Endothelial cell (in vitro differentiated cells): ENCODE measurements around the gene NSD2. TPM values are rescaled to one million over a fixed set of nuclear protein-coding genes. Genes with fewer than 3 reads are reported as not detected.

Experiments used
- DNase-seq: peaks from one replicate; pipeline ENCODE4 v3.0.0; 2021; ENCODE audit warnings: low spot score
- H3K27ac Mint-ChIP-seq: one replicate; pipeline ENCODE4 v1.8.0; 2021; ENCODE audit warnings: mixed read lengths, inconsistent platforms; ENCODE audit not compliant: unreplicated experiment
- H3K27me3 Mint-ChIP-seq: one replicate; pipeline ENCODE4 v1.8.0; 2021; ENCODE audit warnings: mild to moderate bottlenecking, moderate library complexity, mixed read lengths, inconsistent platforms; ENCODE audit not compliant: unreplicated experiment
- H3K36me3 Mint-ChIP-seq: one replicate; pipeline ENCODE4 v1.8.0; 2021; ENCODE audit warnings: mild to moderate bottlenecking, low read depth, mixed read lengths, inconsistent platforms; ENCODE audit not compliant: unreplicated experiment
- H3K4me1 Mint-ChIP-seq: one replicate; pipeline ENCODE4 v1.8.0; 2021; ENCODE audit warnings: mild to moderate bottlenecking, mixed read lengths, inconsistent platforms; ENCODE audit not compliant: unreplicated experiment
- H3K4me3 Mint-ChIP-seq: one replicate; pipeline ENCODE4 v1.8.0; 2021; ENCODE audit warnings: mild to moderate bottlenecking, mixed read lengths, inconsistent platforms; ENCODE audit not compliant: unreplicated experiment
- H3K9me3 Mint-ChIP-seq: one replicate; pipeline ENCODE4 v1.8.0; 2021; ENCODE audit warnings: mixed read lengths, inconsistent platforms; ENCODE audit not compliant: unreplicated experiment
- total RNA-seq: library from RNA; stranded (reverse); fragmentation: NEBNext Ultra II Directional; extraction: Animal tissue kit (Norgen Biotek cat#: 25700); gene quantifications from one replicate; pipeline ENCODE4 v1.2.1, GENCODE V29; 2021; ENCODE audit not compliant: unreplicated experiment
- TF ChIP-seq, protein P1 (sequence below): fragments of 200-600 bp; sonication (generic); IDR thresholded peaks from one replicate; pipeline ENCODE4 v1.5.0; 2021; ENCODE audit warnings: antibody characterized with exemption; ENCODE audit not compliant: unreplicated experiment

Gene NSD2
- total RNA-seq, 1 donor from 2014 or later, result 93.5 TPM

GRCh38 chr4:1971456-1972200, 100.4 kb downstream of the NSD2 start:
- peaks cover 12% of the 10 kb centered on the region for H3K27me3 Mint-ChIP-seq
- no peaks in the 10 kb centered on the region for H3K9me3 Mint-ChIP-seq
- peaks cover 8% of the 10 kb centered on the region for H3K4me1 Mint-ChIP-seq
- peaks cover 36% of the 10 kb centered on the region for H3K36me3 Mint-ChIP-seq
- H3K27ac Mint-ChIP-seq, result peak overlapping the region; percentile 6
- H3K4me3 Mint-ChIP-seq, result no peak overlapping the region
- TF ChIP-seq, protein P1, sequence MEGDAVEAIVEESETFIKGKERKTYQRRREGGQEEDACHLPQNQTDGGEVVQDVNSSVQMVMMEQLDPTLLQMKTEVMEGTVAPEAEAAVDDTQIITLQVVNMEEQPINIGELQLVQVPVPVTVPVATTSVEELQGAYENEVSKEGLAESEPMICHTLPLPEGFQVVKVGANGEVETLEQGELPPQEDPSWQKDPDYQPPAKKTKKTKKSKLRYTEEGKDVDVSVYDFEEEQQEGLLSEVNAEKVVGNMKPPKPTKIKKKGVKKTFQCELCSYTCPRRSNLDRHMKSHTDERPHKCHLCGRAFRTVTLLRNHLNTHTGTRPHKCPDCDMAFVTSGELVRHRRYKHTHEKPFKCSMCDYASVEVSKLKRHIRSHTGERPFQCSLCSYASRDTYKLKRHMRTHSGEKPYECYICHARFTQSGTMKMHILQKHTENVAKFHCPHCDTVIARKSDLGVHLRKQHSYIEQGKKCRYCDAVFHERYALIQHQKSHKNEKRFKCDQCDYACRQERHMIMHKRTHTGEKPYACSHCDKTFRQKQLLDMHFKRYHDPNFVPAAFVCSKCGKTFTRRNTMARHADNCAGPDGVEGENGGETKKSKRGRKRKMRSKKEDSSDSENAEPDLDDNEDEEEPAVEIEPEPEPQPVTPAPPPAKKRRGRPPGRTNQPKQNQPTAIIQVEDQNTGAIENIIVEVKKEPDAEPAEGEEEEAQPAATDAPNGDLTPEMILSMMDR, result no peak
- no peak for DNase-seq

DNA sequence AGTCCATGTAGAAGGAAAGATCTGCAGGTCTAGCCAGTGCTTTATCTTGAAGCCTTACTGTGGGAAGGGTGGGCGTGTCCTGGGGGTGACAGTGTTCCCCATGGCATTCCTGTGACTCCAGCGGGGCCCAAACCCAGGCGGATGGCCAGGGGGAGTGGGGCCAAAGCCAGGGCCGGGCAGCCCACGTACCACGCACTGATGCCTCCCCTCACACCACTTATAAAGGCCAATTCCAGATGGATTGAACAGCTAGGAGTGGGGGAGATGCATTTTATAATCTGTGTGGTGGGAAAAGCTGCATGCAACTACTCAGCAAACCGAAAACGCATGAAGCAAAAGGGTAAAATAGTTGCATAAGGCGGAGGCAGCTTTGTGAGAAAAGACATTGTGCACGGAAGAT, 101.2 kb downstream of the NSD2 start:
- H3K27ac Mint-ChIP-seq, result no peak overlapping the region

GRCh38 chr4:1973218-1973617, 102.0 kb downstream of the NSD2 start:
- no peak overlapping the region for H3K27ac Mint-ChIP-seq
- peaks cover 13% of the 10 kb centered on the region for H3K27me3 Mint-ChIP-seq
- H3K4me3 Mint-ChIP-seq, result no peak overlapping the region
- H3K36me3 Mint-ChIP-seq, result peaks cover 32% of the 10 kb centered on the region
- H3K9me3 Mint-ChIP-seq, result no peaks in the 10 kb centered on the region
- TF ChIP-seq, protein P1, result no peak
- H3K4me1 Mint-ChIP-seq, result no peaks in the 10 kb centered on the region
- no peak for DNase-seq

More for the DNA sequence above, 101.2 kb downstream of the NSD2 start:
- Mint-ChIP-seq H3K36me3 (peaks cover 36% of the 10 kb centered on the region), H3K9me3 (no peaks in the 10 kb centered on the region), H3K4me3 (no peak overlapping the region), H3K27me3 (peaks cover 15% of the 10 kb centered on the region), H3K4me1 (peaks cover 6% of the 10 kb centered on the region)
- DNase-seq, result no peak
- TF ChIP-seq, protein P1, result no peak

DNA sequence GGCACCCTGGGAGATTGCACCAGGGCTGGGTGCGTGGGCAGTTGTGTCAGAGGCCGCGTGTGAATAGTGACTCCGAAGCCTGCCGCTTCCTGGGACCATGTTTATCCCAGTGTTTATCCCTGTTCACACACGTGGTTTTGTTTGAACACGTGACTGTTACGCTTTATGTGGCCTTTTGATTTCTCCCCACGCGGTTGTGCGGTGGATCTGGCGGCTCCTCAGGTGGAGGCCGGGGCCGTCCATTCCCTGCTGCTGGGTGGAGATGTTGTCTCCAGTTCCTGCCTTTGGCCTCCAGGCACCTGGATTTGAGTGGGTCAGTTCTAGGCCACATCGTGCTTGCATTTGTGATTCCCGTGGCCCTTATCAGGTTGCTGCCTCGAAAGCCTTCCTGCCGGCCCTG, 102.5 kb downstream of the NSD2 start:
- H3K4me3 Mint-ChIP-seq, result no peak overlapping the region
- TF ChIP-seq, protein P1, result no peak
- H3K27ac Mint-ChIP-seq, result no peak overlapping the region
- peaks cover 10% of the 10 kb centered on the region for H3K27me3 Mint-ChIP-seq
- H3K36me3 Mint-ChIP-seq, result peaks cover 27% of the 10 kb centered on the region
- no peaks in the 10 kb centered on the region for H3K9me3 Mint-ChIP-seq
- DNase-seq, result no peak
- H3K4me1 Mint-ChIP-seq, result no peaks in the 10 kb centered on the region

DNA sequence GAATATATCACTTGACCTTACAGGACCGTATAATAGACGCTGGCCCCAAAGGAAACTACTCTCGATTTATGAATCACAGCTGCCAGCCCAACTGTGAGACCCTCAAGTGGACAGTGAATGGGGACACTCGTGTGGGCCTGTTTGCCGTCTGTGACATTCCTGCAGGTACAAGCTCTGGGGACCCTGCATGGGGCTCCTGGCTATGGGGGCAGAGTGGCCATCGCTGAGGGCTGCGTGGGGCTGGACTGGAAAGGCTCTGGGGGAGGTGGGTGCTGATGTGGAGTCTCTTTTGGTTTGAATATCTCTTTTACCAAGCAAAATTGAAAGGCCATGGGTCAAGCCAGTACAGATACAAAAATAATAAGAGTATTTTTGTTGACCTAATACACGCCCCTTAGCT, 103.6 kb downstream of the NSD2 start:
- peaks cover 10% of the 10 kb centered on the region for H3K27me3 Mint-ChIP-seq
- peaks cover 28% of the 10 kb centered on the region for H3K36me3 Mint-ChIP-seq
- no peaks in the 10 kb centered on the region for H3K4me1 Mint-ChIP-seq
- DNase-seq, result no peak
- no peak overlapping the region for H3K27ac Mint-ChIP-seq
- TF ChIP-seq, protein P1, result no peak
- H3K9me3 Mint-ChIP-seq, result no peaks in the 10 kb centered on the region
- no peak overlapping the region for H3K4me3 Mint-ChIP-seq
